Measurements from ENCODE around the gene USF2.

DNA sequence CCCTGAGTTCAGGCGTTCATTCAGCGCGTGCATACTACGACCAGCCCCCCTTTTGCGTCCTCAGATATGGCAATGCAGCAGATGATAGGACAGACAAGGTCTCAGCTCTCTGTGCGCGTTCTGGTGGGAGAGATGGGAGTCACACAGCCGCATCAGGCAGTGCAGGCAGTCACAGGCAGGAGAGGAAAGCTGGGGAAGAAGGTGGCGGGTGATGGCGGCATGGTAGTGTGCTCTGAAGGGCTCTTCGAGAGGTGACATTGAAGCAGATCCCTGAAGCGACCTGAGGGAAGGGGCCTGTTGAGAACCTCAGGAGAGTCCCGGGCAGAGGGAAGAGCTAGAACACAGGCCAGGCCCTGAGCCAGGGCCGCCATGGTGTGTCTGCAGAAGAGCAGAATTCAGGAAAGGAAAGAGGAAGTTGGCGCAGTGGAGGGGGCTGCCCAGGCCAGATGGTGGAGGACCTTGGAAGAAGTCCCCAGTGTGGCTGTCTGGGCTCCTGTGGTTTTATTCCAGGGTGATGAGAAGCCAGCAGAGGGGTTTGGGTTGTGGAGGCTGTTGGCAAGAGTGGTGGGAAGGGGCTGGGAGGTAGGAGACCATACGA is 3.5 kb downstream of the USF2 start:
- TF ChIP-seq, protein P1, sequence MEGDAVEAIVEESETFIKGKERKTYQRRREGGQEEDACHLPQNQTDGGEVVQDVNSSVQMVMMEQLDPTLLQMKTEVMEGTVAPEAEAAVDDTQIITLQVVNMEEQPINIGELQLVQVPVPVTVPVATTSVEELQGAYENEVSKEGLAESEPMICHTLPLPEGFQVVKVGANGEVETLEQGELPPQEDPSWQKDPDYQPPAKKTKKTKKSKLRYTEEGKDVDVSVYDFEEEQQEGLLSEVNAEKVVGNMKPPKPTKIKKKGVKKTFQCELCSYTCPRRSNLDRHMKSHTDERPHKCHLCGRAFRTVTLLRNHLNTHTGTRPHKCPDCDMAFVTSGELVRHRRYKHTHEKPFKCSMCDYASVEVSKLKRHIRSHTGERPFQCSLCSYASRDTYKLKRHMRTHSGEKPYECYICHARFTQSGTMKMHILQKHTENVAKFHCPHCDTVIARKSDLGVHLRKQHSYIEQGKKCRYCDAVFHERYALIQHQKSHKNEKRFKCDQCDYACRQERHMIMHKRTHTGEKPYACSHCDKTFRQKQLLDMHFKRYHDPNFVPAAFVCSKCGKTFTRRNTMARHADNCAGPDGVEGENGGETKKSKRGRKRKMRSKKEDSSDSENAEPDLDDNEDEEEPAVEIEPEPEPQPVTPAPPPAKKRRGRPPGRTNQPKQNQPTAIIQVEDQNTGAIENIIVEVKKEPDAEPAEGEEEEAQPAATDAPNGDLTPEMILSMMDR (IDR thresholded peaks at IDR 0.05 in 4 of 5, conservative IDR thresholded peaks at IDR 0.05 in 1 of 5), result no peak
- no peak for TF ChIP-seq POLR2A (IDR thresholded peaks at IDR 0.05)

Data from gastrocnemius medialis (tissue), 4 donors.